Measurements from ENCODE around the gene PAM. TPM values are rescaled to one million over a fixed set of nuclear protein-coding genes. Genes with fewer than 3 reads are reported as not detected.

PAM gene
- total RNA-seq, 2 experiments from 2014 or later: not detected

DNA sequence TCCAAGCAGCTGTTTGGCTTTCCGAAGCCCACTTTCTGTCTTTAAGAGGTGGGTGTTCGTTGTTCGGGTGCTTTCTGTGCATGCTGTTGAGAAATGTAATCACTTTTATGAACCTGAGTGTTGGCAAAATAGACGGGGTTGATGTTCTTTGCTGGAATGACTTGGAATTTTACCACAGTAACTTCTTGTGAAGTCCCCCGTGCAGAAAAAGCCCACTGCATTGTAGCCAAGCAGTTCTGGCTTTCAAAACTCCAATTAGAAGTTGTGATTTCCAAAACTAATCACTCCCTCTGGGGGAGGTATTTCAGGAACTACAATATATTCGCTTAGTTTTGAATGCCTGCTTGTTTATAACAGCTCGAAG, 111.1 kb downstream of the PAM start:
- CTCF ChIA-PET (ENCODE audit: unreplicated experiment): no interaction called here
- intact Hi-C loops (cut with micrococcal nuclease; ENCODE audit: unreplicated experiment): no loop called here

DNA sequence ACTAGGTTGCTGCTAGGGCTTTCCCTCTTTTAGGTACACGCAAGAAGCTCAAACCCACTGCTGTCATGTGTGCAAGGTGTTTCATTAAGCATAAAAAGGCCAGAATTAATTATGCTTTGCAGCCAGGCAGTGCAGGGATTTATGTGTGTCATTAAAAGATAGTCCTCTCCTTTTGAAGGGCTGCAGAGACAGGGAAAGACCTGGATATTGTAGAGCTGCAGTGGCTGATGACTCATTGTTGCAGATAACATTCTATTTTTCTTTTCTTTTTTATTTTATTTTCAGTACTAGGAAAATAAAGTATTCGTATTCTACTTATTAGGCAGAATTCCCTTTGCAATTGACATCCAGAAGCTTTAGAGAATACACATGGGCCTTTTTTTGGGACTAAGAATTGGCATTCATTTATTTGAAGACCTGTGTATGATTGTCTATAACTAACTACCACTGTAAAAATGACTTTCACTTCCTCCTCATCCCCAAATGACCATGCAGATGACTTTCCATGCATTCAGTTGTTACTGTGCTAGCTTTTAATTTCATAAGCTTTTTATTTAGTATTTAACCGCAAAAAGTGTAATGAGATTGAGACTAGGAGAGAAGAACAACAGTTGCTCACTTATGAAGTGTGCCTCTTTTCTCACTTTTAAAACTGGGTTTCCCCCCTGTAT, 113.0 kb downstream of the PAM start:
- no peak overlapping the region for H3K4me3 ChIP-seq (ENCODE audit: low read depth, low read length, poor library complexity, severe bottlenecking)
- no peaks in the 10 kb centered on the region for H3K4me1 ChIP-seq (ENCODE audit: insufficient read depth, low read length, poor library complexity, severe bottlenecking)
- H3K4me2 ChIP-seq (ENCODE audit: low read length): no peak overlapping the region
- no peaks in the 10 kb centered on the region for H3K79me2 ChIP-seq (ENCODE audit: insufficient read depth, low read depth, low read length)
- DNase-seq (ENCODE audit: low spot score): no peak
- no peaks in the 10 kb centered on the region for H4K20me1 ChIP-seq (ENCODE audit: insufficient read depth, low read length)
- no peaks in the 10 kb centered on the region for H3K36me3 ChIP-seq (ENCODE audit: insufficient read depth, low read length)
- H3K27ac ChIP-seq (ENCODE audit: low read depth, low read length, poor library complexity, severe bottlenecking): no peak overlapping the region
- H2AFZ ChIP-seq (ENCODE audit: low read length): no peak overlapping the region
- no TSS peak for BruUV-seq (replicated peaks)
- no peaks in the 10 kb centered on the region for H3K9me3 ChIP-seq (ENCODE audit: low read length)
- no peaks in the 10 kb centered on the region for H3K9me2 ChIP-seq (ENCODE audit: insufficient read depth, low read length)
- intact Hi-C loops (cut with micrococcal nuclease; ENCODE audit: unreplicated experiment): no loop called here
- ChIA-PET CTCF (ENCODE audit: unreplicated experiment) (no interaction called here), POLR2A (interaction anchor here (0.9 to 1.6 kb wide), 4 partner anchors 8 to 272 kb away, joined by 3 to 5 read pairs (median 3); no protein-coding TSS in a partner anchor)
- TF ChIP-seq, protein P1, sequence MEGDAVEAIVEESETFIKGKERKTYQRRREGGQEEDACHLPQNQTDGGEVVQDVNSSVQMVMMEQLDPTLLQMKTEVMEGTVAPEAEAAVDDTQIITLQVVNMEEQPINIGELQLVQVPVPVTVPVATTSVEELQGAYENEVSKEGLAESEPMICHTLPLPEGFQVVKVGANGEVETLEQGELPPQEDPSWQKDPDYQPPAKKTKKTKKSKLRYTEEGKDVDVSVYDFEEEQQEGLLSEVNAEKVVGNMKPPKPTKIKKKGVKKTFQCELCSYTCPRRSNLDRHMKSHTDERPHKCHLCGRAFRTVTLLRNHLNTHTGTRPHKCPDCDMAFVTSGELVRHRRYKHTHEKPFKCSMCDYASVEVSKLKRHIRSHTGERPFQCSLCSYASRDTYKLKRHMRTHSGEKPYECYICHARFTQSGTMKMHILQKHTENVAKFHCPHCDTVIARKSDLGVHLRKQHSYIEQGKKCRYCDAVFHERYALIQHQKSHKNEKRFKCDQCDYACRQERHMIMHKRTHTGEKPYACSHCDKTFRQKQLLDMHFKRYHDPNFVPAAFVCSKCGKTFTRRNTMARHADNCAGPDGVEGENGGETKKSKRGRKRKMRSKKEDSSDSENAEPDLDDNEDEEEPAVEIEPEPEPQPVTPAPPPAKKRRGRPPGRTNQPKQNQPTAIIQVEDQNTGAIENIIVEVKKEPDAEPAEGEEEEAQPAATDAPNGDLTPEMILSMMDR (conservative IDR thresholded peaks at IDR 0.05; ENCODE audit: low read length): no peak
- TF ChIP-seq EZH2phosphoT487 (IDR thresholded peaks at IDR 0.05; ENCODE audit: borderline replicate concordance, low read depth, low read length): no peak

More for the DNA sequence above, 111.1 kb downstream of the PAM start:
- H3K9me3 ChIP-seq (ENCODE audit: low read length): no peaks in the 10 kb centered on the region
- H3K4me3 ChIP-seq (ENCODE audit: low read depth, low read length, poor library complexity, severe bottlenecking): no peak overlapping the region
- no peak overlapping the region for H3K4me2 ChIP-seq (ENCODE audit: low read length)
- H3K9me2 ChIP-seq (ENCODE audit: insufficient read depth, low read length): no peaks in the 10 kb centered on the region
- no peaks in the 10 kb centered on the region for H3K79me2 ChIP-seq (ENCODE audit: insufficient read depth, low read depth, low read length)
- POLR2A ChIA-PET: no interaction called here
- DNase-seq (ENCODE audit: low spot score): no peak
- H2AFZ ChIP-seq (ENCODE audit: low read length): no peak overlapping the region
- H3K36me3 ChIP-seq (ENCODE audit: insufficient read depth, low read length): no peaks in the 10 kb centered on the region
- no peaks in the 10 kb centered on the region for H3K4me1 ChIP-seq (ENCODE audit: insufficient read depth, low read length, poor library complexity, severe bottlenecking)
- TF ChIP-seq EZH2phosphoT487 (IDR thresholded peaks at IDR 0.05; ENCODE audit: borderline replicate concordance, low read depth, low read length): no peak
- TF ChIP-seq, protein P1 (conservative IDR thresholded peaks at IDR 0.05; ENCODE audit: low read length): no peak
- no TSS peak for BruUV-seq (replicated peaks)
- no peaks in the 10 kb centered on the region for H4K20me1 ChIP-seq (ENCODE audit: insufficient read depth, low read length)
- H3K27ac ChIP-seq (ENCODE audit: low read depth, low read length, poor library complexity, severe bottlenecking): no peak overlapping the region

DNA sequence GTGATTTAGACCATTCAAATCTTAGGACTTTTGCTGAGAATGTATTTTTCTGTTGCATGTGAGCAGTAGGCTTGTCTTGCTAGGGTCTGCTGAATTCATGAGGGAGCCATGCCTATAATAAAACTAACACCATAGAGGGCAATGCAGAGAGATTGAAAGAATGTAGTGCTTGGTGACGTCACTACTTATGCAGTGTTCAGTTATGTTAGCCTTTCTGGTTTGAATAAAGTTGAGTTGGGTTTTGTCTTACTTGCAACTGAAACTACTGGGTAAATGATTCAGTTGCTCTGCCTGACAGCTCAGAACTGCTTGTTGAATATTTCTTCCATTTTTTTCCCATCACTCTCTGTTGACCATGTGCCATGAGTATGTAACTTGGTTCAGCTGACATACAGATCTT, 114.1 kb downstream of the PAM start:
- ChIA-PET POLR2A (interaction anchor here (0.9 kb wide), 1 partner anchor 270 kb away, joined by 3 read pairs; no protein-coding TSS in a partner anchor), CTCF (ENCODE audit: unreplicated experiment) (no interaction called here)
- H3K9me3 ChIP-seq (ENCODE audit: low read length): no peaks in the 10 kb centered on the region
- no peak for TF ChIP-seq EZH2phosphoT487 (IDR thresholded peaks at IDR 0.05; ENCODE audit: borderline replicate concordance, low read depth, low read length)
- TF ChIP-seq, protein P1 (conservative IDR thresholded peaks at IDR 0.05; ENCODE audit: low read length): no peak
- H3K79me2 ChIP-seq (ENCODE audit: insufficient read depth, low read depth, low read length): no peaks in the 10 kb centered on the region
- no peak overlapping the region for H3K4me2 ChIP-seq (ENCODE audit: low read length)
- H2AFZ ChIP-seq (ENCODE audit: low read length): no peak overlapping the region
- no peaks in the 10 kb centered on the region for H3K9me2 ChIP-seq (ENCODE audit: insufficient read depth, low read length)
- BruUV-seq (replicated peaks): no TSS peak
- intact Hi-C loops (cut with micrococcal nuclease; ENCODE audit: unreplicated experiment): no loop called here
- no peak overlapping the region for H3K27ac ChIP-seq (ENCODE audit: low read depth, low read length, poor library complexity, severe bottlenecking)
- no peak overlapping the region for H3K4me3 ChIP-seq (ENCODE audit: low read depth, low read length, poor library complexity, severe bottlenecking)
- H3K4me1 ChIP-seq (ENCODE audit: insufficient read depth, low read length, poor library complexity, severe bottlenecking): no peaks in the 10 kb centered on the region
- DNase-seq (ENCODE audit: low spot score): no peak
- no peaks in the 10 kb centered on the region for H4K20me1 ChIP-seq (ENCODE audit: insufficient read depth, low read length)
- H3K36me3 ChIP-seq (ENCODE audit: insufficient read depth, low read length): no peaks in the 10 kb centered on the region

Data from OCI-LY7 (cell line).